Activated CD8-positive, alpha-beta memory T cell treated with anti-CD3 and anti-CD28 coated beads for 1 hour (primary cell): ENCODE measurements around the gene METTL26.

Source experiments
- DNase-seq, 2 donors: peaks; one replicate each; pipeline ENCODE4 v3.0.0-alpha.2; 2020; ENCODE audit warnings: low read depth in 1 of 2; ENCODE audit errors: extremely low read depth in 1 of 2

Gene METTL26

GRCh38 chr16:675884-676564 is 39.9 kb upstream of the METTL26 start:
- no peak for DNase-seq

GRCh38 chr16:674968-675883 is 39.1 kb upstream of the METTL26 start, which contains the start of gene RHBDL1:
Gene RHBDL1 (plus strand): TSS chr16:675671. CDS start chr16:675791, 120 bp downstream.
- no peak for DNase-seq

- no peak for DNase-seq
These were observed 38.2 kb upstream of the METTL26 start for GRCh38 chr16:674214-674881.

GRCh38 chr16:673399-673991 is 37.4 kb upstream of the METTL26 start:
- no peak for DNase-seq

- DNase-seq: no peak
These were observed 36.7 kb upstream of the METTL26 start for GRCh38 chr16:672851-673250.

- no peak for DNase-seq
These were observed 36.3 kb upstream of the METTL26 start for GRCh38 chr16:672371-672770.

GRCh38 chr16:671353-672131 is 35.4 kb upstream of the METTL26 start:
- DNase-seq: no peak

- no peak for DNase-seq
These were observed 34.6 kb upstream of the METTL26 start for GRCh38 chr16:670485-671352.

- no peak for DNase-seq
These were observed 33.6 kb upstream of the METTL26 start for GRCh38 chr16:669666-670065.

- no peak for DNase-seq
These were observed 32.5 kb upstream of the METTL26 start for GRCh38 chr16:668519-669171.

- DNase-seq: peak; percentile 76 to 88
These were observed 31.8 kb upstream of the METTL26 start, which contains the start of gene RHOT2 for GRCh38 chr16:667780-668518. Gene RHOT2 (plus strand): TSS chr16:668132. CDS start chr16:668200, 68 bp downstream.

- DNase-seq: no peak
These were observed 31.1 kb upstream of the METTL26 start for GRCh38 chr16:667113-667779.

GRCh38 chr16:666572-666971 is 30.5 kb upstream of the METTL26 start:
- DNase-seq: no peak

- DNase-seq: no peak
These were observed 26.5 kb upstream of the METTL26 start for GRCh38 chr16:662597-662996.

- DNase-seq: no peak
These were observed 26.0 kb upstream of the METTL26 start for GRCh38 chr16:662095-662494.

GRCh38 chr16:661184-661821 is 25.2 kb upstream of the METTL26 start:
- DNase-seq: no peak
